H54 (cell line): ENCODE measurements around the gene TRPV3.
"Not testable (repeated sequence)": the region's sequence is repeated elsewhere in the genome, so short reads cannot be mapped to it uniquely, and the experiment has no call there.

Source experiments
- DNase-seq: peaks from one replicate; pipeline ENCODE4 v3.0.0; 2011; ENCODE audit warnings: low spot score, mixed read lengths; ENCODE audit not compliant: insufficient read length
- FAIRE-seq: peaks from 3 replicates; lab custom pipeline; 2011; peaks lifted over from hg19 to GRCh38; lab: Jason Lieb, UNC
- POLR2A ChIP-seq: IDR thresholded peaks from 2 replicates; pipeline ENCODE4 v1.6.1; 2011; ENCODE audit warnings: low read depth, mild to moderate bottlenecking, low read length

Gene TRPV3

GRCh38 chr17:3531266-3532101 is 26.1 kb downstream of the TRPV3 start:
- FAIRE-seq = no peak
- TF ChIP-seq POLR2A = no peak
- no peak for DNase-seq

GRCh38 chr17:3529817-3530741 is 27.5 kb downstream of the TRPV3 start:
- FAIRE-seq (no peak), DNase-seq (no peak)
- no peak for TF ChIP-seq POLR2A

DNA sequence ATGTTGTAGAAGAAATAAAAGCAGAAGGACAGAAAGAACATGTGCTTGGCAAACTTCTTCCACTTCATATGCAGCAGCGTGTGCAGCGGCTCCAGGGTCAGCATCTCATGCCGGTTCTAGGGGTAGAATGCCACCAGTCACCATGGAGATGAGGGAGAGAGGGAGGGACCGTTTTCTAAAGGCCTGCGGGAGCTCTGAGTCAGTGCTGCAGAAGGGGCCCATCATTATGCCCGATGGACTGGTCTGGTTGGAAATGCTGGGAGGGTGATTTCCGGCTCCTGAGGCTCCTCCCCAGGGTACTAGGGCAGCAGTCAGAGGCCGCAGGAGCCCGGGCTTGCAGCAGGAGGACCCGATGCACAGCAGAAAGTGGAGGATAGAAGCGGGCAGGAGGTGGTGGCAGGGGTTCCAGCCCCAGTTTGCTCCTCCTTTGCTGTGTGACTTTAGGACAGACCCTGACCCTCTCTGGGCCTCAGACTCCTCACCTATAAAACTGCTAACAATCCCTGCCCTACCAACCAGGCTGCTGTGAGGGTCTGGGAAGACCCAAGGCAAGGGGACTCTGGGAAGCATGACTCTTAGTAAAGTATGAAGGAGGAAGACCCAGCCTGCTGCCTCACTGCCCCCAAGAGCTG is 28.6 kb downstream of the TRPV3 start:
- DNase-seq (peak; percentile 81), FAIRE-seq (no peak)
- TF ChIP-seq POLR2A = no peak

DNA sequence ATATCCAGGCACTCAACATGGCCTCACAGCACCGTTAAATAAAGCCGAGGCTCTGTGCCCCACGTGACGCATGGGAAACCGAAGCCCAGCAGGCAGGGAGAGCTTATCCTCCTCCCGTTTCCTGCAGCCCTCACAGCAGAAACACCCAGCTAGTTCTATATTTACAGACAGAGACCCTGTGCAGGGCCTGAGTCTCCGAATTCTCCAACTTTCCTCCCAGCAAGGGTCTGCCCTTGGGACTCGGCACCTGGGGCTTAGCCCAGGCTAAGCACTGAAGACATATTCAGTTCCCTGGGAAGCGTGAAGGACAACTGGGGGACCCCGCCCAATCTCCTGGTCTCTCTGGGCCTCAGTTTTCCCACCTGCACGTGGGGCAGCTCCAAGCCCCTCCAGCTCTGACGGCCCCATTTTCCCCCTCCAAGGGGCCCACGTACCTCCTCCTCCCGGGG is 29.2 kb downstream of the TRPV3 start:
- FAIRE-seq = no peak
- no peak for TF ChIP-seq POLR2A
- no peak for DNase-seq

GRCh38 chr17:3527896-3528295 is 29.7 kb downstream of the TRPV3 start:
- TF ChIP-seq POLR2A = no peak
- DNase-seq = no peak

GRCh38 chr17:3527468-3527867 is 30.1 kb downstream of the TRPV3 start:
- DNase-seq (no peak), FAIRE-seq (no peak)
- no peak for TF ChIP-seq POLR2A

More at GRCh38 chr17:3527896-3528295, 29.7 kb downstream of the TRPV3 start:
- no peak for FAIRE-seq

DNA sequence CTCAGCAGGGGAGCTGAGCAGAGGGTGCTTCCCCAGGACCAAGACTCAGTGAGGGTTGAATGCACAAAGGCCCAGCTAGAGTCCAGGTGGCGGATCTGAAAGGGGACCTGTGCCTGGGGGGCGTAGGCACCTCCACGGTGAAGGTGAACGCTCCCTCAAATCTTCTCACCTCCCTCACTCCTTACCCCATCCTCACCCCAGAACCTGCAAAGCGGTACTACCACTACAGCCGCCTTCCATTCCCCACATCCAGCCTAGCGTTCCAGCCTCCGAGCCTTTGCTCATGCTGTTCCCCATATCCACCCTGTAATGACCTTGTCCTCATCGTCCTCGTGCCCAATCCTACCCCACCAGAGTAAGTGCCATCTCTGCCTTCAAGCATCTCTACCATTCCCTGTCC is 30.6 kb downstream of the TRPV3 start:
- DNase-seq (no peak), FAIRE-seq (no peak)
- TF ChIP-seq POLR2A = no peak

GRCh38 chr17:3526491-3526890 is 31.1 kb downstream of the TRPV3 start:
- DNase-seq (no peak), FAIRE-seq (no peak)
- no peak for TF ChIP-seq POLR2A

DNA sequence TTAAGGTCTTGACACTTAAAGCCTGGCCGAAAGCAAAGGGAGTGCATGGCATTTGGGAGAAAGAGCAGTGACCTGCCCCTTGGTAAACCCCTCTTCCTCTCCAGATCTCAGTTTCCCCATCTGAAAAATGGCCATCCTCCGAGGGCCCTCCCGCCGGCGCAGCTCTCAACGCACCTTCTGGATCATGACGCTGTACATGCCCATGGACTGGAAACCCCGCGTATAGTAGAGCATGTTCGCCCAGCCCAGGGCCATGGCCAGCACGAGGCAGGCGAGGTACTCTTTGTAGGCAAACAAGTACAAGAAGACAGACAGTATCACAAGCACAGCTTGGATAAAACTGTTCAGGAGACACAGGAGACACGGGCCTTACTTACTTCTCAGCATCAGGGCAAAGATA is 33.6 kb downstream of the TRPV3 start:
- DNase-seq (no peak), FAIRE-seq (no peak)
- no peak for TF ChIP-seq POLR2A

GRCh38 chr17:3519472-3519871 is 38.1 kb downstream of the TRPV3 start:
- FAIRE-seq, DNase-seq: not testable (repeated sequence)

- DNase-seq (no peak), FAIRE-seq (no peak)
- no peak for TF ChIP-seq POLR2A
Observed at GRCh38 chr17:3514873-3515272, 42.7 kb downstream of the TRPV3 start.

DNA sequence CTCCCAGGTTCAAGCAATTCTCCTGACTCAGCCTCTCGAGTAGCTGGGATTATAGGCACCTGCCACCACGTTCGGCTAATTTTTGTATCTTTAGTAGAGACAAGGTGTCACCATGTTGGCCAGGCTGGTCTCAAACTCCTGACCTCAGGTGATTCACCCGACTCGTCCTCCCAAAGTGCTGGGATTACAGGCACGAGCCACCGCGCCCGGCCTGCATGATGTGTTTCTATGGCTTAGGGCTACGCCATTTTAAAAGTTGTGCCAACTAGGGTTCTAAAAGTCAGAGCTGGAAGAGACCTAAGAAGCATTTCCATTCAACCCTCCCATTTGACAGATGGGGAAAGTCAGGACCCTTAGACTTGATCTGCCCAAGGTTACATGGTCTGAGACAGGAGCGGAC is 43.4 kb downstream of the TRPV3 start:
- DNase-seq, FAIRE-seq: not testable (repeated sequence)

DNA sequence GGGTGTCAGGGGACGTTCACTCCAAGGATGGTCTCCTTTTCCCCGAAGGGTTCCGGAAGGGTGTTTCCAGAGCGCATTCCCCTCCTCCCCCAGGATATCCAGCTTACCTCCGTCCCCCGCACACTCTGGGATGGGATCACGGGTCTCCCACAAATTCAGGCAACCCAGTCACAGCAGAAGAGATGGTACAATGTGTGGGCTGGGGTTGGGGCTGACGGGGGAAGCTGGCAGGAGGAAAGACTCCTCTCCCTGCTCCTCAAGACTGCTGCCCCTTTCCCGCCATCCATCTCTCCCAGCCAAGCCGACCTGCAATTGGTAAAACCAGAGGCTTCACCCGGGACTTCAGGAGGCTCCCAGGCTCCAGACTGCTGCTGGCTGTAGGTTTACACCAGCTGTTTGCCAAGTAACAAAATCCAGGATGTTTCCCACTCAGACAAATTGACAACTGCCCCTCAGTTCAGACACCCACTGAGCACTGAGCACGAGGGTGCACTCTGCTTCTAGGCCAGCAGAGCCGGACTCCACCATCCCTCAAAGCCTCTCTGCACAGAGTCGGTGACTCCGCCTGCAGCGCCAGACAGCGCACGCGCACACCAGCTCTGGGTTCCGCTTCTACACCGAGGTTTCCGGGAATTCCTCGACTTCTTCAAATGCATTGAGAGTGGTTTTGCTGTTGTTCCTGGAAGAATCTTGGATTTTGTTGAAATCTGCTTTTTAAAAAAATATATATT is 44.1 kb downstream of the TRPV3 start:
- DNase-seq (no peak), FAIRE-seq (no peak)

More for the DNA sequence above, 44.1 kb downstream of the TRPV3 start:
- TF ChIP-seq POLR2A = no peak
